Adrenal gland (tissue), 12 donors: Measurements from ENCODE around the gene LRRC1. TPM values are rescaled to one million over a fixed set of nuclear protein-coding genes. Genes with fewer than 3 reads are reported as not detected.

ENCODE experiments used
- DNase-seq, 7 donors: peaks; one replicate each; pipeline ENCODE4 v3.0.0-alpha.2; 2019 to 2020
- H3K27ac ChIP-seq, 5 donors: fragments of 200-600 bp; sonication (generic) in 4 of 5; 1 replicate in 3 of 5; 2 replicates in 2 of 5; pipeline versions ENCODE4 v1.5.1 to v1.8.0; 2016 to 2020; ENCODE audit warnings: mild to moderate bottlenecking in 1 of 5
- H3K27me3 ChIP-seq: fragments of 200-600 bp; 2 replicates; pipeline ENCODE4 v1.8.0; 2021
- H3K36me3 ChIP-seq, 2 donors: fragments of 200-600 bp; replicated peaks in 1 of 2; 1 replicate in 1 of 2; 2 replicates in 1 of 2; pipeline versions ENCODE4 v1.5.1 to v1.8.0; 2018 to 2022
- H3K4me1 ChIP-seq, 2 donors: fragments of 200-600 bp; replicated peaks in 1 of 2; 1 replicate in 1 of 2; 2 replicates in 1 of 2; pipeline versions ENCODE4 v1.5.1 to v1.8.0; 2018 to 2021
- H3K4me3 ChIP-seq, 4 donors: fragments of 200-600 bp; sonication (generic) in 3 of 4; one replicate each; pipeline ENCODE4 v1.5.1; 2016 to 2018
- H3K9me3 ChIP-seq, 3 donors: fragments of 200-600 bp; sonication (generic) in 1 of 3; replicated peaks in 1 of 3; 1 replicate in 2 of 3; 2 replicates in 1 of 3; pipeline versions ENCODE4 v1.5.1 to v1.8.0; 2016 to 2021
- POLR2A ChIP-seq, 2 donors: fragments of 450-650 bp; IDR thresholded peaks; one replicate each; pipeline ENCODE4 v1.6.1; 2017; ENCODE audit warnings: antibody characterized with exemption in 2 of 2, mild to moderate bottlenecking in 2 of 2, moderate library complexity in 1 of 2
- WGBS, 4 donors: extraction: QIAGEN DNeasy Blood & Tissue Kit in 2 of 4; methylation state at CpG; one replicate each; pipeline versions ENCODE4 v1.1.5 to v1.1.7; 2013 to 2017; 5-methylcytosine and 5-hydroxymethylcytosine counted together
- intact Hi-C, 2 donors: fragments of 100-400 bp; cut with DNase I; formaldehyde crosslinking; loops; one replicate each; pipeline versions ENCODE4 v1.14.1 to v1.15.0; 2022 to 2023
- polyA plus RNA-seq, 3 donors: library from polyadenylated mRNA; stranded (reverse); fragments of 200-250 nt in 2 of 3; fragments of 350-450 nt in 1 of 3; fragmentation: Illumina TruSeq in 1 of 3; extraction: RNeasy Lipid Tissue Mini Kit (QIAGEN cat#74804) in 1 of 3; gene quantifications; one replicate each; pipeline ENCODE4 v1.2.3, GENCODE V29; 2013 to 2014
- total RNA-seq, 9 donors: library from RNA; depleted of rRNA in 4 of 9; stranded (reverse); fragments of >200 nt in 4 of 9; fragments of 120-200 nt in 1 of 9; fragmentation: NEBNext Ultra II Directional in 1 of 9; extraction: Animal tissue kit (Norgen Biotek cat#: 25700) in 1 of 9; gene quantifications; one replicate each; pipeline versions ENCODE4 v1.1.0 to v1.2.4, GENCODE V29; 2013 to 2023
- TF ChIP-seq, protein P1 (sequence below), 6 experiments: fragments of 450-650 bp in 4 of 6; fragments of 200-600 bp in 2 of 6; sonication (generic) in 1 of 6; IDR thresholded peaks; 1 replicate in 5 of 6; 2 replicates in 1 of 6; pipeline versions ENCODE4 v1.5.1 to v1.8.0; 2016 to 2021; ENCODE audit warnings: antibody characterized with exemption in 6 of 6, mild to moderate bottlenecking in 2 of 6, moderate library complexity in 1 of 6
- donor health status: healthy with polysubstance abuse.
- donor health status: Bipolar disorder and iron deficiency.
- donor health status: DM: yes; HTN: yes; CAD: no.
- donor health status: DM: no; HTN: no; CAD: no.
- donor health status: DM: no; HTN: no; CAD: no.
- donor health status: DM: yes; HTN: yes; CAD: no.

LRRC1 gene
- total and polyA plus RNA-seq, 12 donors = 2.1 to 7.8 (median 4.5) TPM

DNA sequence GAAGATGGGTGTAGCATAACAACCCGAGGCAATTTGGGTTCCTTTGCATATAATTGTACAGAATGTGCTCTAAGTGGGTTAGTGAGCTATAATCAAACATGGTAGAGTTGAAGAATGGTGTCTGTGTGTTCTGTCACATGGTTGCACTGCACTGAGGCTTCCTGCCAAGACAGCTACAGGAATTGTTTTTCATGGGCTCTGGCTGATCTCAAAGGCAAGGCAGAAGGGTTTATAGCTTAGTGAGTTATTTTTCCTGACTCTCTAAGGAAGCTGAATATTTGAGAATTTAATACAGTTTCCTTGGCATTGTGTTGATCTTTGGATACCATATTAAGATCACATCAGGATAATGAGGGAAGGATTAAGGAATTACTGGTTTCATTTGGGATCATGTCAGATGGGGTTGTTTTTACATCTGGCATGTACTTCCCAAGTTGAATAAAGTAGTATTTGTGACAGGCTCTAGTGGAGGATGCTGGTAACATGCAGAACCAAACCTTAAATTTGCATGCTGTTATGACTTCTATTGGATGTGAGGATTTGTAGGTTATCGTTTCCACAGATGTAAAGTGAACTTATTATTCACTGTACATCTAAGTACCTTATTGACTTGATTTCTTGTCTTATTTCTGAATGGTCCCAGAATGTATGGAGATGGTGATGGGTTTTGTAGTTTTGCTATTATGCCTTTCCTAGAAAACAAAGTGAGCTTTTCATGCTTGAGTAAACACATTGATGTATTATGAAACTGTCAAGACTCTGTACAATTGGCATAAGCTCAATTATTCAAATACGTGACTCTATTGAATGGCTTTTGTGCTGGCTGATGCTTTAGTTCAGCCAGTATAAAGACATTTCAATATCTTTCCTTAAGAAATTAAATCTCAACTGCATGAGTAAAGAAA lies 43.3 kb downstream of the LRRC1 start:
- peak in 1 of 7 donors; percentile 9 for DNase-seq
- intact Hi-C loops = no loop called here

DNA sequence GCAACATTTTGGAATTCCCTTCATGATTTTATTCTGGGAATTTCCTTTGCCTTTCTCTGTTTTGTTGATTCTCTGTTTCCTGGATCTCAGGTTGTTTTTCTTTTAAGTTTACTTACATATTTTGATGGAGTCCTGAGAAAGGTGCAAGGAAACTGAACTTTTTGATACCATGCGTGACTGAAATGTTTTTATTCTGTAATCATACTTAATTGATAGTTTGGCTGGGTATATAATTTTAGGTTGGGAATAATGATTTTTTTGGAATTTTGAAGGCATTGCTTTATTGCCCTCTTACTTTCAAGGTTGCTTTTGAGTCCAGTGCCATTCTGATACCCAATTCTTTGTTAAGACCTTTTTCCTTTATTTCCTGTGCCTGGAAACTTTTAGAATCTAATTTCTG lies 45.2 kb downstream of the LRRC1 start:
- 93 to 100% (median 95%) methylated on average over 1 of the region's 1 CpG for WGBS, 4 donors
- no peaks in the 10 kb centered on the region for H3K9me3 ChIP-seq
- no peaks in the 10 kb centered on the region for H3K36me3 ChIP-seq
- H3K4me3 ChIP-seq = no peak overlapping the region
- H3K4me1 ChIP-seq = no peaks in the 10 kb centered on the region
- DNase-seq = no peak
- intact Hi-C loops = no loop called here
- no peaks in the 10 kb centered on the region for H3K27me3 ChIP-seq
- H3K27ac ChIP-seq = no peak overlapping the region
- TF ChIP-seq POLR2A (IDR thresholded peaks at IDR 0.05) = no peak
- TF ChIP-seq, protein P1, sequence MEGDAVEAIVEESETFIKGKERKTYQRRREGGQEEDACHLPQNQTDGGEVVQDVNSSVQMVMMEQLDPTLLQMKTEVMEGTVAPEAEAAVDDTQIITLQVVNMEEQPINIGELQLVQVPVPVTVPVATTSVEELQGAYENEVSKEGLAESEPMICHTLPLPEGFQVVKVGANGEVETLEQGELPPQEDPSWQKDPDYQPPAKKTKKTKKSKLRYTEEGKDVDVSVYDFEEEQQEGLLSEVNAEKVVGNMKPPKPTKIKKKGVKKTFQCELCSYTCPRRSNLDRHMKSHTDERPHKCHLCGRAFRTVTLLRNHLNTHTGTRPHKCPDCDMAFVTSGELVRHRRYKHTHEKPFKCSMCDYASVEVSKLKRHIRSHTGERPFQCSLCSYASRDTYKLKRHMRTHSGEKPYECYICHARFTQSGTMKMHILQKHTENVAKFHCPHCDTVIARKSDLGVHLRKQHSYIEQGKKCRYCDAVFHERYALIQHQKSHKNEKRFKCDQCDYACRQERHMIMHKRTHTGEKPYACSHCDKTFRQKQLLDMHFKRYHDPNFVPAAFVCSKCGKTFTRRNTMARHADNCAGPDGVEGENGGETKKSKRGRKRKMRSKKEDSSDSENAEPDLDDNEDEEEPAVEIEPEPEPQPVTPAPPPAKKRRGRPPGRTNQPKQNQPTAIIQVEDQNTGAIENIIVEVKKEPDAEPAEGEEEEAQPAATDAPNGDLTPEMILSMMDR (IDR thresholded peaks at IDR 0.05) = no peak

More for the DNA sequence above, 43.3 kb downstream of the LRRC1 start:
- Histone ChIP-seq H3K27me3 (no peaks in the 10 kb centered on the region), H3K27ac (no peak overlapping the region), H3K36me3 (no peaks in the 10 kb centered on the region), H3K4me1 (no peaks in the 10 kb centered on the region), H3K4me3 (no peak overlapping the region), H3K9me3 (no peaks in the 10 kb centered on the region)
- WGBS, 4 donors = 64 to 70% (median 66%) methylated on average over 3 of the region's 3 CpGs
- TF ChIP-seq, protein P1 (IDR thresholded peaks at IDR 0.05) = no peak

DNA sequence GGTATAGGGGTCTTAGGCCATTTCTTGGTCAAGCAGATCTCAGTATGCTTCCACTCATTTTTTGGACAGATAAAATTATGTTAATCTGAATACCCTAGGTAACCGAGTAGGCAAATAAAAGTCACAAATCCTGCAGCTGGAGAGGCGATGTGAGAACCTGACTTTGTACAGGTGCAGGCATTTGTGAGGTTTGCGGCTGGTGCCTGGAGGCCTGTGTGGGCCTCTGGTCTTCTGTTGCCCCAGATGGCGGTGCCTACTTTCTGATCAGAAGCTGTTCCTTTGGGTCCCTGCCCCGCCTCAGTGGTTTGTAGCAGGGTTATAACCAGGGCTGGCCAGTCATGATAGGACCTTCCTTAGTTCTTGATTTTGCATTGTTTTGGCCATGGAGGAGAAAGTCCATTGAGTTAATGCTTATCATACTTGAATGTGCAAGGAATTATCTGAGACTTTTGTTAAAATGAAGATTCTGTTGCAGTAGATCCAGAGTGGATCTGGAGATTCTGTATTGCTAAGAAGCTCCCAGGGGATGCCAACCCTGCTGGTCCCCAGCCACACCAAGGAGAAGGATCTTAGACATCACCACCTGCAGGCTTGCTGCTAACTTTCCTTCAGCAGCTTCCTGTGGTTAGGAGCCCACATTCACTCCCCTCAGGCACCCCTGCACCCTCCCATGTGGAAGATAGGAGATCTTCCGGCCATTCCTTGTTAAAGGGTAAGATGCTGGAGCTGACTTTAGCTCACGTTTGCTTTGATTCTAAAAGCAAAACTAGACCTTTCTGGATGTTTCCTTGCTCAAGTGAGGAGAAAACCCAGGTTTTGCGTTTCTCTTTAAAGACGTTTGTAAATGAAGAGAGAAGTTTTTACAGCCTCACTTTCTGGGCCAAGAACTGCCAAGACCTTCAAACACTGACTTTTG lies 50.7 kb downstream of the LRRC1 start:
- intact Hi-C loops = no loop called here
- Histone ChIP-seq H3K36me3 (no peaks in the 10 kb centered on the region), H3K27me3 (no peaks in the 10 kb centered on the region), H3K9me3 (no peaks in the 10 kb centered on the region), H3K4me1 (no peaks in the 10 kb centered on the region), H3K4me3 (no peak overlapping the region), H3K27ac (no peak overlapping the region)
- no peak for TF ChIP-seq POLR2A (IDR thresholded peaks at IDR 0.05)
- TF ChIP-seq, protein P1 (IDR thresholded peaks at IDR 0.05) = no peak
- 88 to 94% (median 93%) methylated on average over 9 of the region's 9 CpGs for WGBS, 4 donors
- no peak for DNase-seq

DNA sequence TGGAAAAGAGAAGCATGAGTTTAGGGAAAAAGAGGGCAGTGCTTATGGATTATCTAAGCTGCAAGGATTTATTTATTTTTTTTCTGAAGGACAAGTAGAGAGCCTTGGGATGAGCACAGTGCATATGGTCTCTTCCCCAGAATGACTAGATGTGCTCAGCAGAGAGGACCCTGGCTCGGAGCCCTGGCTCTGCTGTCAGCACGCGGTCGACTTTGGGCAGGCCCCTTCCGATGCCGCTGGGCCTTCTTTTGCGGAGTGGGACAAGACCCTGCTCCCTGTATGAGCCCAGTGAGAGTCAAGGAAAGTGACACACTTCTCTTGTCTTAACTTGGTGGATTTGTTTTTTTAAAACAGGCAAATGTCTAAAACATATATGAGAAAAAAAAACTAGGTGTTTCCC lies 51.4 kb downstream of the LRRC1 start:
- intact Hi-C loops = no loop called here
- WGBS, 4 donors = 81 to 96% (median 89%) methylated on average over 6 to 7 of the region's 7 CpGs

More for the DNA sequence above, 51.4 kb downstream of the LRRC1 start:
- no peak for TF ChIP-seq POLR2A (IDR thresholded peaks at IDR 0.05)
- TF ChIP-seq, protein P1 (IDR thresholded peaks at IDR 0.05) = no peak
- Histone ChIP-seq H3K27ac (no peak overlapping the region), H3K4me3 (no peak overlapping the region), H3K4me1 (no peaks in the 10 kb centered on the region), H3K9me3 (no peaks in the 10 kb centered on the region), H3K27me3 (no peaks in the 10 kb centered on the region), H3K36me3 (no peaks in the 10 kb centered on the region)
- no peak for DNase-seq
